ENCODE results near the gene FIGLA. TPM values are rescaled to one million over a fixed set of nuclear protein-coding genes. Genes with fewer than 3 reads are reported as not detected.

FIGLA gene
- total and polyA plus RNA-seq, 2 experiments from 2014 or later, result not detected

- no peak overlapping the region for H2AFZ ChIP-seq
- H3K27ac ChIP-seq, result no peak overlapping the region
- H3K4me3 ChIP-seq, result no peak overlapping the region
- H3K9me3 ChIP-seq (ENCODE audit: low read depth), result no peaks in the 10 kb centered on the region
- H3K79me2 ChIP-seq, result no peaks in the 10 kb centered on the region
- DNase-seq (ENCODE audit: low spot score), result no peak
- no peaks in the 10 kb centered on the region for H4K20me1 ChIP-seq (ENCODE audit: insufficient read depth, poor library complexity, severe bottlenecking)
- H3K9me2 ChIP-seq (replicated peaks; ENCODE audit: insufficient read depth), result no peaks in the 10 kb centered on the region
- TF ChIP-seq EZH2phosphoT487 (IDR thresholded peaks at IDR 0.05; ENCODE audit: low read depth, severe bottlenecking, unreplicated experiment) (no peak), EZH2 (IDR thresholded peaks at IDR 0.05; ENCODE audit: borderline replicate concordance) (no peak)
- TF ChIP-seq, protein P1, sequence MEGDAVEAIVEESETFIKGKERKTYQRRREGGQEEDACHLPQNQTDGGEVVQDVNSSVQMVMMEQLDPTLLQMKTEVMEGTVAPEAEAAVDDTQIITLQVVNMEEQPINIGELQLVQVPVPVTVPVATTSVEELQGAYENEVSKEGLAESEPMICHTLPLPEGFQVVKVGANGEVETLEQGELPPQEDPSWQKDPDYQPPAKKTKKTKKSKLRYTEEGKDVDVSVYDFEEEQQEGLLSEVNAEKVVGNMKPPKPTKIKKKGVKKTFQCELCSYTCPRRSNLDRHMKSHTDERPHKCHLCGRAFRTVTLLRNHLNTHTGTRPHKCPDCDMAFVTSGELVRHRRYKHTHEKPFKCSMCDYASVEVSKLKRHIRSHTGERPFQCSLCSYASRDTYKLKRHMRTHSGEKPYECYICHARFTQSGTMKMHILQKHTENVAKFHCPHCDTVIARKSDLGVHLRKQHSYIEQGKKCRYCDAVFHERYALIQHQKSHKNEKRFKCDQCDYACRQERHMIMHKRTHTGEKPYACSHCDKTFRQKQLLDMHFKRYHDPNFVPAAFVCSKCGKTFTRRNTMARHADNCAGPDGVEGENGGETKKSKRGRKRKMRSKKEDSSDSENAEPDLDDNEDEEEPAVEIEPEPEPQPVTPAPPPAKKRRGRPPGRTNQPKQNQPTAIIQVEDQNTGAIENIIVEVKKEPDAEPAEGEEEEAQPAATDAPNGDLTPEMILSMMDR (IDR thresholded peaks at IDR 0.05; ENCODE audit: poor library complexity), result no peak
- H3K4me1 ChIP-seq (ENCODE audit: insufficient read depth), result no peaks in the 10 kb centered on the region
- H3K4me2 ChIP-seq, result no peak overlapping the region
- 90% methylated on average over 3 of the region's 3 CpGs for WGBS (ENCODE audit: low lambda C conversion rate, missing lambda C conversion rate)
- H3K27me3 ChIP-seq, result no peaks in the 10 kb centered on the region
- H3K36me3 ChIP-seq (replicated peaks; ENCODE audit: insufficient read depth, low read depth), result no peaks in the 10 kb centered on the region
These were observed 27.0 kb upstream of the FIGLA start for GRCh38 chr2:70817284-70817954.

- no peak for TF ChIP-seq EZH2phosphoT487 (IDR thresholded peaks at IDR 0.05; ENCODE audit: low read depth, severe bottlenecking, unreplicated experiment)
- no peak for TF ChIP-seq EZH2 (IDR thresholded peaks at IDR 0.05; ENCODE audit: borderline replicate concordance)
- TF ChIP-seq, protein P1 (IDR thresholded peaks at IDR 0.05; ENCODE audit: poor library complexity), result no peak
- WGBS (ENCODE audit: low lambda C conversion rate, missing lambda C conversion rate), result 67% methylated on average over 5 of the region's 5 CpGs
- H3K27me3 ChIP-seq, result no peaks in the 10 kb centered on the region
These were observed 26.3 kb upstream of the FIGLA start for GRCh38 chr2:70816726-70817125.

DNA sequence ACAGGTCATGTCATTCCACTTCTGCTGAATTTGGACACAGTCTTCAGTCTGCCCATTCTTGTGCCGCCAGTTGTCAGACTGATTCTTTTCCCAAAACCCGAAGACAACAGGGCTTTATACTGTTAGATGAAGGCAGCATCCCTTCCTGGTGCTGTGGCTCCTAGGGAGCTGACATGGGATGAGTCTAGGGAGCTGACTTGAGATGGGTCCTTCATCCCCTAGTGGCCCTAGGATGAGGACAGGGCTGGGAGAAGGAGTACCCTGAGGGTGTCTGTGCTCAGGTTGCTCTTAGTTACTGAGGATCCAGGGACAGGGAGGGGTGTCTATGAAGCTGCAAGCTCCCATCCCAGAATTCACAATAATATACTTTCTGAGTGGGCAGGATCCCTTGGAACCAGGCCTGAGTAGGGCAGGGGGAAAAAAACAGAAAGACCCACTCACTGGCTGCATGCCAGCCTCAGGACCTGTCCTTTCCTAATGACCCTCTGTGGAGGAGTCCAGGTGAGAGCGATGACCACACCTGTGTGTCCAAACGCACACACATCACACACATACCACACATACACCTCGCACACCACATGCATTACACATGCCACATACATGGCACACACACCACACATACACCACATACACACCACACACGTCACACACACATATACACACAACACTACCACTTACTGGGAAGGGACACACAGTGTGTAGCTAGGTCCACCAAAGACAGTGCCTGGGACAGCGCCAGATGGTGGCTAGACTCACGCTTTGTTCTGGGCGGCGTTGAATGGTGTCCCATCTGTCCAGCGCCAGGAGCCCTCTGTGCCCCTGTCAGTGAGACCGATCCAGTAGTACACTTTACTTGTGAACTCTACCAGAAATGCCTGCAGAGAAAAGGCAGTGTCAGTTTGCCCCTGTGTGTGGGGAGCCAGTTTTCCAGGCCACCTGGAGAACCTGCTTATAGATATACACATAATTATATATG, 18.8 kb upstream of the FIGLA start:
- no peak for DNase-seq (ENCODE audit: low spot score)
- no peak overlapping the region for H3K27ac ChIP-seq
- TF ChIP-seq, protein P1 (IDR thresholded peaks at IDR 0.05; ENCODE audit: poor library complexity), result no peak
- no peak for TF ChIP-seq EZH2 (IDR thresholded peaks at IDR 0.05; ENCODE audit: borderline replicate concordance)
- TF ChIP-seq EZH2phosphoT487 (IDR thresholded peaks at IDR 0.05; ENCODE audit: low read depth, severe bottlenecking, unreplicated experiment), result no peak
- H3K4me1 ChIP-seq (ENCODE audit: insufficient read depth), result no peaks in the 10 kb centered on the region
- H4K20me1 ChIP-seq (ENCODE audit: insufficient read depth, poor library complexity, severe bottlenecking), result no peaks in the 10 kb centered on the region
- no peak overlapping the region for H3K4me2 ChIP-seq
- H2AFZ ChIP-seq, result no peak overlapping the region
- WGBS (ENCODE audit: low lambda C conversion rate, missing lambda C conversion rate), result 90% methylated on average over 12 of the region's 12 CpGs
- H3K79me2 ChIP-seq, result no peaks in the 10 kb centered on the region
- no peaks in the 10 kb centered on the region for H3K9me2 ChIP-seq (replicated peaks; ENCODE audit: insufficient read depth)
- no peaks in the 10 kb centered on the region for H3K9me3 ChIP-seq (ENCODE audit: low read depth)
- no peaks in the 10 kb centered on the region for H3K36me3 ChIP-seq (replicated peaks; ENCODE audit: insufficient read depth, low read depth)
- H3K4me3 ChIP-seq, result no peak overlapping the region
- peaks cover 5% of the 10 kb centered on the region for H3K27me3 ChIP-seq

More at GRCh38 chr2:70816726-70817125, 26.3 kb upstream of the FIGLA start:
- Histone ChIP-seq H3K27ac (no peak overlapping the region), H3K4me2 (no peak overlapping the region), H3K4me1 (ENCODE audit: insufficient read depth) (no peaks in the 10 kb centered on the region), H3K79me2 (no peaks in the 10 kb centered on the region), H3K4me3 (no peak overlapping the region), H4K20me1 (ENCODE audit: insufficient read depth, poor library complexity, severe bottlenecking) (no peaks in the 10 kb centered on the region), H3K36me3 (replicated peaks; ENCODE audit: insufficient read depth, low read depth) (no peaks in the 10 kb centered on the region), H2AFZ (no peak overlapping the region), H3K9me2 (replicated peaks; ENCODE audit: insufficient read depth) (no peaks in the 10 kb centered on the region), H3K9me3 (ENCODE audit: low read depth) (no peaks in the 10 kb centered on the region)
- DNase-seq (ENCODE audit: low spot score), result no peak
